Karpas-422 (cell line): ENCODE results near the gene SFRP5. TPM values are rescaled to one million over a fixed set of nuclear protein-coding genes. Genes with fewer than 3 reads are reported as not detected.

Experiments used
- DNase-seq: peaks from one replicate; pipeline ENCODE4 v3.0.0-alpha.2; 2015
- H2AFZ ChIP-seq: fragments of 200-600 bp; sonication (generic); 2 replicates; pipeline ENCODE4 v1.6.1; 2014; ENCODE audit warnings: antibody characterized with exemption, low read length, mixed read lengths
- H3K27ac ChIP-seq: fragments of 200-600 bp; sonication (generic); 2 replicates; pipeline ENCODE4 v1.5.1; 2014; ENCODE audit warnings: mild to moderate bottlenecking, low read length, moderate library complexity
- H3K27me3 ChIP-seq: fragments of 200-600 bp; sonication (generic); 2 replicates; pipeline ENCODE4 v1.6.1; 2014; ENCODE audit warnings: low read length, mixed read lengths
- H3K36me3 ChIP-seq: fragments of 200-600 bp; sonication (generic); 2 replicates; pipeline ENCODE4 v1.6.1; 2014; ENCODE audit warnings: low read length, mixed read lengths; ENCODE audit not compliant: insufficient read depth
- H3K4me1 ChIP-seq: fragments of 200-600 bp; sonication (generic); 2 replicates; pipeline ENCODE4 v1.6.1; 2014; ENCODE audit warnings: mild to moderate bottlenecking, low read length, mixed read lengths
- H3K4me2 ChIP-seq: fragments of 200-600 bp; sonication (generic); 2 replicates; pipeline ENCODE4 v1.6.1; 2014; ENCODE audit warnings: low read length, low read depth, mild to moderate bottlenecking; ENCODE audit not compliant: poor library complexity, severe bottlenecking
- H3K4me3 ChIP-seq: fragments of 200-600 bp; sonication (generic); 2 replicates; pipeline ENCODE4 v1.5.1; 2014; ENCODE audit warnings: mild to moderate bottlenecking, antibody characterized with exemption, low read length, mixed read lengths
- H3K79me2 ChIP-seq: fragments of 200-600 bp; sonication (generic); 2 replicates; pipeline ENCODE4 v1.6.1; 2014; ENCODE audit warnings: mild to moderate bottlenecking, low read length, mixed read lengths
- H3K9ac ChIP-seq: fragments of 200-600 bp; sonication (generic); 2 replicates; pipeline ENCODE4 v1.6.0; 2014; ENCODE audit warnings: low read length
- H3K9me2 ChIP-seq: fragments of 200-600 bp; sonication (generic), shearing (Covaris generic); replicated peaks from 2 replicates; pipeline ENCODE4 v1.6.0; 2014; ENCODE audit warnings: mild to moderate bottlenecking, low read length, moderate library complexity; ENCODE audit not compliant: insufficient read depth
- H3K9me3 ChIP-seq: fragments of 300-700, 200-600 bp; sonication (generic); 2 replicates; pipeline ENCODE4 v1.6.1; 2014; ENCODE audit warnings: low read length, mixed read lengths
- H4K20me1 ChIP-seq: fragments of 200-600 bp; sonication (generic); 2 replicates; pipeline ENCODE4 v1.6.1; 2014; ENCODE audit warnings: mild to moderate bottlenecking, antibody characterized with exemption, low read length, low read depth; ENCODE audit not compliant: insufficient read depth
- total RNA-seq: library from RNA; depleted of rRNA; stranded (reverse); fragments of >200 nt; shearing (Covaris generic); gene quantifications from 2 replicates; pipeline ENCODE4 v1.2.3, GENCODE V29; 2014; ENCODE audit warnings: low replicate concordance

The SFRP5 gene
- total RNA-seq, 1 experiment from 2014 or later, result not detected

- Histone ChIP-seq H3K9me2 (no peaks in the 10 kb centered on the region), H3K27me3 (no peaks in the 10 kb centered on the region), H3K4me3 (no peak overlapping the region), H4K20me1 (no peaks in the 10 kb centered on the region), H3K4me1 (no peaks in the 10 kb centered on the region), H3K79me2 (no peaks in the 10 kb centered on the region), H3K9ac (no peak overlapping the region), H3K4me2 (no peak overlapping the region), H3K36me3 (no peaks in the 10 kb centered on the region), H3K27ac (no peak overlapping the region), H3K9me3 (no peaks in the 10 kb centered on the region), H2AFZ (no peak overlapping the region)
- no peak for DNase-seq
These were observed 10.0 kb upstream of the SFRP5 start for GRCh38 chr10:97781618-97782331.

GRCh38 chr10:97780841-97781617 lies 9.2 kb upstream of the SFRP5 start:
- H3K9me2 ChIP-seq, result no peaks in the 10 kb centered on the region
- no peaks in the 10 kb centered on the region for H4K20me1 ChIP-seq
- H3K79me2 ChIP-seq, result no peaks in the 10 kb centered on the region
- no peaks in the 10 kb centered on the region for H3K27me3 ChIP-seq
- no peak overlapping the region for H2AFZ ChIP-seq
- no peak for DNase-seq
- no peak overlapping the region for H3K9ac ChIP-seq
- H3K4me3 ChIP-seq, result no peak overlapping the region
- H3K4me2 ChIP-seq, result no peak overlapping the region
- H3K27ac ChIP-seq, result no peak overlapping the region
- no peaks in the 10 kb centered on the region for H3K4me1 ChIP-seq
- no peaks in the 10 kb centered on the region for H3K9me3 ChIP-seq
- H3K36me3 ChIP-seq, result no peaks in the 10 kb centered on the region

- Histone ChIP-seq H3K27ac (no peak overlapping the region), H2AFZ (no peak overlapping the region), H3K9me2 (no peaks in the 10 kb centered on the region), H3K4me2 (no peak overlapping the region), H3K9ac (no peak overlapping the region), H3K9me3 (no peaks in the 10 kb centered on the region), H3K4me3 (no peak overlapping the region), H3K4me1 (no peaks in the 10 kb centered on the region), H3K79me2 (no peaks in the 10 kb centered on the region), H3K27me3 (no peaks in the 10 kb centered on the region), H4K20me1 (no peaks in the 10 kb centered on the region), H3K36me3 (no peaks in the 10 kb centered on the region)
- DNase-seq, result no peak
These were observed 8.2 kb upstream of the SFRP5 start for GRCh38 chr10:97779975-97780374.

- no peaks in the 10 kb centered on the region for H3K9me2 ChIP-seq
- no peaks in the 10 kb centered on the region for H3K9me3 ChIP-seq
- no peaks in the 10 kb centered on the region for H3K79me2 ChIP-seq
- H2AFZ ChIP-seq, result no peak overlapping the region
- DNase-seq, result no peak
- H3K9ac ChIP-seq, result no peak overlapping the region
- H3K4me2 ChIP-seq, result no peak overlapping the region
- H3K36me3 ChIP-seq, result no peaks in the 10 kb centered on the region
- no peaks in the 10 kb centered on the region for H3K27me3 ChIP-seq
- no peaks in the 10 kb centered on the region for H3K4me1 ChIP-seq
- H4K20me1 ChIP-seq, result no peaks in the 10 kb centered on the region
- H3K4me3 ChIP-seq, result no peak overlapping the region
- no peak overlapping the region for H3K27ac ChIP-seq
These were observed 7.7 kb upstream of the SFRP5 start for GRCh38 chr10:97779492-97779891.

- H3K9me2 ChIP-seq, result no peaks in the 10 kb centered on the region
- H3K36me3 ChIP-seq, result no peaks in the 10 kb centered on the region
- DNase-seq, result no peak
- no peaks in the 10 kb centered on the region for H3K27me3 ChIP-seq
- no peaks in the 10 kb centered on the region for H3K79me2 ChIP-seq
- no peak overlapping the region for H3K4me3 ChIP-seq
- H3K27ac ChIP-seq, result no peak overlapping the region
- no peak overlapping the region for H3K9ac ChIP-seq
- no peak overlapping the region for H2AFZ ChIP-seq
- no peaks in the 10 kb centered on the region for H4K20me1 ChIP-seq
- no peak overlapping the region for H3K4me2 ChIP-seq
- H3K9me3 ChIP-seq, result no peaks in the 10 kb centered on the region
- no peaks in the 10 kb centered on the region for H3K4me1 ChIP-seq
These were observed 6.9 kb upstream of the SFRP5 start for GRCh38 chr10:97778452-97779302.

- no peak overlapping the region for H2AFZ ChIP-seq
- no peaks in the 10 kb centered on the region for H3K27me3 ChIP-seq
- no peaks in the 10 kb centered on the region for H4K20me1 ChIP-seq
- no peaks in the 10 kb centered on the region for H3K9me3 ChIP-seq
- no peak overlapping the region for H3K27ac ChIP-seq
- no peak overlapping the region for H3K4me2 ChIP-seq
- no peak overlapping the region for H3K9ac ChIP-seq
- DNase-seq, result no peak
- no peak overlapping the region for H3K4me3 ChIP-seq
- no peaks in the 10 kb centered on the region for H3K9me2 ChIP-seq
- no peaks in the 10 kb centered on the region for H3K36me3 ChIP-seq
- H3K79me2 ChIP-seq, result no peaks in the 10 kb centered on the region
- no peaks in the 10 kb centered on the region for H3K4me1 ChIP-seq
These were observed 5.3 kb upstream of the SFRP5 start for GRCh38 chr10:97777143-97777542.

GRCh38 chr10:97774811-97775294 lies 3.1 kb upstream of the SFRP5 start:
- H2AFZ ChIP-seq, result no peak overlapping the region
- H3K9me3 ChIP-seq, result no peaks in the 10 kb centered on the region
- H4K20me1 ChIP-seq, result no peaks in the 10 kb centered on the region
- H3K79me2 ChIP-seq, result no peaks in the 10 kb centered on the region
- no peak overlapping the region for H3K4me2 ChIP-seq
- no peaks in the 10 kb centered on the region for H3K9me2 ChIP-seq
- no peak overlapping the region for H3K4me3 ChIP-seq
- no peak for DNase-seq
- H3K9ac ChIP-seq, result no peak overlapping the region
- no peaks in the 10 kb centered on the region for H3K36me3 ChIP-seq
- H3K27me3 ChIP-seq, result no peaks in the 10 kb centered on the region
- no peak overlapping the region for H3K27ac ChIP-seq
- no peaks in the 10 kb centered on the region for H3K4me1 ChIP-seq

GRCh38 chr10:97773096-97773495 lies 1.3 kb upstream of the SFRP5 start:
- DNase-seq, result no peak
- H3K27me3 ChIP-seq, result no peaks in the 10 kb centered on the region
- H3K79me2 ChIP-seq, result no peaks in the 10 kb centered on the region
- no peak overlapping the region for H3K27ac ChIP-seq
- no peak overlapping the region for H3K4me2 ChIP-seq
- no peaks in the 10 kb centered on the region for H3K4me1 ChIP-seq
- no peaks in the 10 kb centered on the region for H3K9me3 ChIP-seq
- H3K9me2 ChIP-seq, result no peaks in the 10 kb centered on the region
- H2AFZ ChIP-seq, result no peak overlapping the region
- no peak overlapping the region for H3K4me3 ChIP-seq
- H3K36me3 ChIP-seq, result no peaks in the 10 kb centered on the region
- no peak overlapping the region for H3K9ac ChIP-seq
- no peaks in the 10 kb centered on the region for H4K20me1 ChIP-seq
